ENCODE results near the gene UBE2F. TPM values are rescaled to one million over a fixed set of nuclear protein-coding genes. Genes with fewer than 3 reads are reported as not detected.
A peak's percentile ranks its signal among the peaks of the same experiment; 100 is the strongest.

Gene UBE2F
- total RNA-seq, 5 donors from 2014 or later (not counting 1 experiment from before 2014, with no cell fraction given) = 35.1 to 53.6 (median 37.3) TPM

- WGBS (ENCODE audit: insufficient coverage) = 100% methylated on average over 5 of the region's 8 CpGs
- Histone ChIP-seq H3K4me3 (ENCODE audit: control insufficient read depth in 1 of 2, extremely low read depth in 1 of 2, low read length in 1 of 2) (no peak overlapping the region), H3K27ac (ENCODE audit: low read length) (no peak overlapping the region), H3K9me3 (no peaks in the 10 kb centered on the region), H3K36me3 (ENCODE audit: control insufficient read depth in 2 of 2, extremely low read depth in 1 of 2, insufficient read depth in 1 of 2, low read length in 1 of 2) (peaks cover 9 to 77% of the 10 kb centered on the region in 2 donors), H3K27me3 (replicated peaks in 1 of 2; ENCODE audit: control insufficient read depth in 2 of 2, extremely low read depth in 1 of 2, insufficient read depth in 2 of 2, low read length in 1 of 2) (no peaks in the 10 kb centered on the region), H3K4me1 (ENCODE audit: control insufficient read depth in 1 of 2, extremely low read depth in 1 of 2, insufficient read depth in 2 of 2, low read length in 2 of 2) (no peaks in the 10 kb centered on the region)
- no peak overlapping the region for H3K4me3 Mint-ChIP-seq
- H3K27ac Mint-ChIP-seq = no peak overlapping the region
- H3K27me3 Mint-ChIP-seq = no peaks in the 10 kb centered on the region
- H3K36me3 Mint-ChIP-seq = peaks cover 75% of the 10 kb centered on the region
- ATAC-seq (replicated peaks in 1 of 4) (no peak), DNase-seq (no peak)
- H3K9me3 Mint-ChIP-seq = no peaks in the 10 kb centered on the region
- H3K4me1 Mint-ChIP-seq = peaks cover 0 to 8% (median 0%) of the 10 kb centered on the region in 3 donors
- CTCF ChIA-PET = no interaction called here
- POLR2A ChIA-PET = no interaction called here
Observed at GRCh38 chr2:238038203-238038602, 71.4 kb downstream of the UBE2F start.

- ChIA-PET POLR2A (no interaction called here), CTCF (no interaction called here)
- no peak for DNase-seq
- Histone ChIP-seq H3K27ac (ENCODE audit: low read length) (no peak overlapping the region), H3K36me3 (ENCODE audit: control insufficient read depth in 2 of 2, extremely low read depth in 1 of 2, insufficient read depth in 1 of 2, low read length in 1 of 2) (peaks cover 9 to 78% of the 10 kb centered on the region in 2 donors), H3K4me3 (ENCODE audit: control insufficient read depth in 1 of 2, extremely low read depth in 1 of 2, low read length in 1 of 2) (no peak overlapping the region), H3K4me1 (ENCODE audit: control insufficient read depth in 1 of 2, extremely low read depth in 1 of 2, insufficient read depth in 2 of 2, low read length in 2 of 2) (no peaks in the 10 kb centered on the region), H3K9me3 (no peaks in the 10 kb centered on the region), H3K27me3 (replicated peaks in 1 of 2; ENCODE audit: control insufficient read depth in 2 of 2, extremely low read depth in 1 of 2, insufficient read depth in 2 of 2, low read length in 1 of 2) (no peaks in the 10 kb centered on the region)
- no peak for ATAC-seq (replicated peaks in 1 of 4)
- H3K4me3 Mint-ChIP-seq = no peak overlapping the region
- H3K4me1 Mint-ChIP-seq = peaks cover 0 to 8% (median 0%) of the 10 kb centered on the region in 3 donors
- no peaks in the 10 kb centered on the region for H3K9me3 Mint-ChIP-seq
- no peaks in the 10 kb centered on the region for H3K27me3 Mint-ChIP-seq
- H3K36me3 Mint-ChIP-seq = peaks cover 77% of the 10 kb centered on the region
- 62% methylated on average over 3 of the region's 6 CpGs for WGBS (ENCODE audit: insufficient coverage)
- no peak overlapping the region for H3K27ac Mint-ChIP-seq
Observed at GRCh38 chr2:238039151-238039550, 72.3 kb downstream of the UBE2F start.

- H3K27ac ChIP-seq (ENCODE audit: low read length) = no peak overlapping the region
- POLR2A ChIA-PET = interaction anchor here in 1 of 2 donors (0.6 kb wide), 1 partner anchor 1011 kb away, joined by 3 read pairs; no protein-coding TSS in a partner anchor
- 98% methylated on average over 10 of the region's 11 CpGs for WGBS (ENCODE audit: insufficient coverage)
- Mint-ChIP-seq H3K36me3 (peaks cover 75% of the 10 kb centered on the region), H3K4me3 (no peak overlapping the region), H3K27ac (no peak overlapping the region), H3K27me3 (no peaks in the 10 kb centered on the region), H3K9me3 (no peaks in the 10 kb centered on the region), H3K4me1 (peaks cover 0 to 8% (median 0%) of the 10 kb centered on the region in 3 donors)
- H3K27me3 ChIP-seq (replicated peaks in 1 of 2; ENCODE audit: control insufficient read depth in 2 of 2, extremely low read depth in 1 of 2, insufficient read depth in 2 of 2, low read length in 1 of 2) = no peaks in the 10 kb centered on the region
- ATAC-seq (replicated peaks in 1 of 4) (no peak), DNase-seq (no peak)
- CTCF ChIA-PET = no interaction called here
- H3K4me3 ChIP-seq (ENCODE audit: control insufficient read depth in 1 of 2, extremely low read depth in 1 of 2, low read length in 1 of 2) = no peak overlapping the region
- H3K4me1 ChIP-seq (ENCODE audit: control insufficient read depth in 1 of 2, extremely low read depth in 1 of 2, insufficient read depth in 2 of 2, low read length in 2 of 2) = no peaks in the 10 kb centered on the region
- H3K9me3 ChIP-seq = no peaks in the 10 kb centered on the region
- H3K36me3 ChIP-seq (ENCODE audit: control insufficient read depth in 2 of 2, extremely low read depth in 1 of 2, insufficient read depth in 1 of 2, low read length in 1 of 2) = peaks cover 9 to 78% of the 10 kb centered on the region in 2 donors
Observed at GRCh38 chr2:238039985-238040384, 73.2 kb downstream of the UBE2F start.

- CTCF ChIA-PET = no interaction called here
- Mint-ChIP-seq H3K27me3 (no peaks in the 10 kb centered on the region), H3K9me3 (no peaks in the 10 kb centered on the region), H3K4me3 (no peak overlapping the region), H3K4me1 (peaks cover 0 to 8% (median 0%) of the 10 kb centered on the region in 3 donors), H3K36me3 (peaks cover 75% of the 10 kb centered on the region), H3K27ac (peak overlapping the region in 1 of 2 donors; percentile 13)
- H3K36me3 ChIP-seq (ENCODE audit: control insufficient read depth in 2 of 2, extremely low read depth in 1 of 2, insufficient read depth in 1 of 2, low read length in 1 of 2) = peaks cover 9 to 70% of the 10 kb centered on the region in 2 donors
- H3K9me3 ChIP-seq = no peaks in the 10 kb centered on the region
- no peak overlapping the region for H3K4me3 ChIP-seq (ENCODE audit: control insufficient read depth in 1 of 2, extremely low read depth in 1 of 2, low read length in 1 of 2)
- 96% methylated on average over 6 of the region's 9 CpGs for WGBS (ENCODE audit: insufficient coverage)
- POLR2A ChIA-PET = no interaction called here
- ATAC-seq (replicated peaks in 1 of 4) (no peak), DNase-seq (no peak)
- no peaks in the 10 kb centered on the region for H3K4me1 ChIP-seq (ENCODE audit: control insufficient read depth in 1 of 2, extremely low read depth in 1 of 2, insufficient read depth in 2 of 2, low read length in 2 of 2)
- no peaks in the 10 kb centered on the region for H3K27me3 ChIP-seq (replicated peaks in 1 of 2; ENCODE audit: control insufficient read depth in 2 of 2, extremely low read depth in 1 of 2, insufficient read depth in 2 of 2, low read length in 1 of 2)
- no peak overlapping the region for H3K27ac ChIP-seq (ENCODE audit: low read length)
Observed at GRCh38 chr2:238040918-238041317, 74.1 kb downstream of the UBE2F start.

DNA sequence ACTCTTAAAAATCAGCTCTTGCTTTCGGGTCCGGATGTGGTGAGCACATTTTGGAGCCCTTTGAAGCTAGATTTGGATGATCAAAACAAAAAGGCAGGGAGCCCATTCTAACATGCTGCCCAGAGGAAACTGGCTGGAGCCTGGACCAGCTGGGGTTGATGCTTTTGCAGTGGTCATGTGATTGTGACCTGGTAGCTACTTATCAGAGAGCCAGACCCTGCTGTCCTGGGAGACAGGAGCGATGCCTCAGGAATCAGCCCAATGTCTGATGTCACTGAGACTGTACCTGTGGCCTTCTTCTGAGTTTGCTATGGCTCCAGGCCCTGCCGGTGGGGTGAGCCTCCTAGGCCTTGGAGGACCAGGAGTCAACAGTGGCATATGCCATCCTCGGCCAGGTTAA, 75.3 kb downstream of the UBE2F start:
- H3K4me1 Mint-ChIP-seq = peaks cover 0 to 8% (median 0%) of the 10 kb centered on the region in 3 donors
- no peak for ATAC-seq (replicated peaks in 1 of 4)
- peaks cover 80% of the 10 kb centered on the region for H3K36me3 Mint-ChIP-seq
- WGBS (ENCODE audit: insufficient coverage) = 84% methylated on average over 5 of the region's 5 CpGs
- no peak overlapping the region for H3K4me3 ChIP-seq (ENCODE audit: control insufficient read depth in 1 of 2, extremely low read depth in 1 of 2, low read length in 1 of 2)
- H3K27ac ChIP-seq (ENCODE audit: low read length) = no peak overlapping the region
- no peaks in the 10 kb centered on the region for H3K27me3 ChIP-seq (replicated peaks in 1 of 2; ENCODE audit: control insufficient read depth in 2 of 2, extremely low read depth in 1 of 2, insufficient read depth in 2 of 2, low read length in 1 of 2)
- peaks cover 9 to 68% of the 10 kb centered on the region in 2 donors for H3K36me3 ChIP-seq (ENCODE audit: control insufficient read depth in 2 of 2, extremely low read depth in 1 of 2, insufficient read depth in 1 of 2, low read length in 1 of 2)
- H3K9me3 Mint-ChIP-seq = peaks cover 0 to 3% (median under 1%) of the 10 kb centered on the region in 3 donors
- H3K9me3 ChIP-seq = no peaks in the 10 kb centered on the region
- H3K4me3 Mint-ChIP-seq = no peak overlapping the region
- no peak for DNase-seq
- ChIA-PET POLR2A (no interaction called here), CTCF (no interaction called here)
- no peaks in the 10 kb centered on the region for H3K4me1 ChIP-seq (ENCODE audit: control insufficient read depth in 1 of 2, extremely low read depth in 1 of 2, insufficient read depth in 2 of 2, low read length in 2 of 2)
- peak overlapping the region in 1 of 2 donors; percentile 19 for H3K27ac Mint-ChIP-seq
- no peaks in the 10 kb centered on the region for H3K27me3 Mint-ChIP-seq

- ChIA-PET CTCF (no interaction called here), POLR2A (no interaction called here)
- H3K27me3 Mint-ChIP-seq = no peaks in the 10 kb centered on the region
- DNase-seq (no peak), ATAC-seq (replicated peaks in 1 of 4) (no peak)
- Histone ChIP-seq H3K36me3 (ENCODE audit: control insufficient read depth in 2 of 2, extremely low read depth in 1 of 2, insufficient read depth in 1 of 2, low read length in 1 of 2) (peaks cover 5 to 58% of the 10 kb centered on the region in 2 donors), H3K27me3 (replicated peaks in 1 of 2; ENCODE audit: control insufficient read depth in 2 of 2, extremely low read depth in 1 of 2, insufficient read depth in 2 of 2, low read length in 1 of 2) (no peaks in the 10 kb centered on the region), H3K27ac (ENCODE audit: low read length) (no peak overlapping the region), H3K9me3 (no peaks in the 10 kb centered on the region), H3K4me1 (ENCODE audit: control insufficient read depth in 1 of 2, extremely low read depth in 1 of 2, insufficient read depth in 2 of 2, low read length in 2 of 2) (no peaks in the 10 kb centered on the region), H3K4me3 (ENCODE audit: control insufficient read depth in 1 of 2, extremely low read depth in 1 of 2, low read length in 1 of 2) (no peak overlapping the region)
- 100% methylated on average over 1 of the region's 6 CpGs for WGBS (ENCODE audit: insufficient coverage)
- peaks cover 0 to 8% (median 0%) of the 10 kb centered on the region in 3 donors for H3K4me1 Mint-ChIP-seq
- H3K4me3 Mint-ChIP-seq = no peak overlapping the region
- H3K9me3 Mint-ChIP-seq = peaks cover 3 to 12% (median 4%) of the 10 kb centered on the region in 3 donors
- peak overlapping the region; percentile 34 to 55 for H3K27ac Mint-ChIP-seq
- H3K36me3 Mint-ChIP-seq = peaks cover 82% of the 10 kb centered on the region
Observed at GRCh38 chr2:238042849-238043584, 76.2 kb downstream of the UBE2F start.
